T-cell (primary cell): ENCODE measurements around the gene TULP1. TPM values are rescaled to one million over a fixed set of nuclear protein-coding genes. Genes with fewer than 3 reads are reported as not detected.
"Not testable (repeated sequence)": the region's sequence is repeated elsewhere in the genome, so short reads cannot be mapped to it uniquely, and the experiment has no call there.

Experiments
- ATAC-seq, 4 experiments: fragments of 200-7000 bp in 3 of 4; fragments of 150-1000 bp in 1 of 4; cut with Tn5 transposase; replicated peaks in 1 of 4; 1 replicate in 3 of 4; 2 replicates in 1 of 4; pipeline ENCODE4 v1.10.0; 2021; ENCODE audit warnings: moderate library complexity in 3 of 4, mild to moderate bottlenecking in 2 of 4, moderate number of reproducible peaks in 1 of 4
- CTCF ChIA-PET, 2 donors: fragments of 300-600 bp; sonication (Branson Sonifier 250); formaldehyde crosslinking; loops; one replicate each; lab custom pipeline; 2022; ENCODE audit warnings: antibody characterized with exemption in 2 of 2; lab: Charles Lee
- POLR2A ChIA-PET, 2 donors: fragments of 300-600 bp; sonication (Branson Sonifier 250); formaldehyde crosslinking; loops; one replicate each; lab custom pipeline; 2022; ENCODE audit warnings: antibody characterized with exemption in 2 of 2; lab: Charles Lee
- DNase-seq, 35 experiments: peaks; one replicate each; pipeline versions ENCODE4 v3.0.0 to v3.0.0-alpha.2; 2013 to 2023
- H3K27ac ChIP-seq: one replicate; pipeline ENCODE4 v1.5.1; 2013; ENCODE audit warnings: low read length
- H3K27me3 ChIP-seq, 2 experiments: replicated peaks in 1 of 2; 1 replicate in 1 of 2; 2 replicates in 1 of 2; pipeline versions ENCODE4 v1.6.1 to v1.7.0; 2013; ENCODE audit warnings: low read length in 1 of 2, mixed read lengths in 1 of 2; ENCODE audit not compliant: control insufficient read depth in 2 of 2, insufficient read depth in 2 of 2; ENCODE audit errors: extremely low read depth in 1 of 2
- H3K36me3 ChIP-seq, 2 donors: 1 replicate in 1 of 2; 2 replicates in 1 of 2; pipeline versions ENCODE4 v1.6.1 to v1.7.0; 2013; ENCODE audit warnings: low read length in 1 of 2; ENCODE audit not compliant: control insufficient read depth in 2 of 2, insufficient read depth in 1 of 2; ENCODE audit errors: extremely low read depth in 1 of 2
- H3K4me1 ChIP-seq, 2 experiments: 1 replicate in 1 of 2; 2 replicates in 1 of 2; pipeline versions ENCODE4 v1.6.1 to v1.7.0; 2013; ENCODE audit warnings: low read length in 2 of 2, mixed read lengths in 1 of 2; ENCODE audit not compliant: insufficient read depth in 2 of 2, control insufficient read depth in 1 of 2; ENCODE audit errors: extremely low read depth in 1 of 2
- H3K4me3 ChIP-seq, 2 donors: 1 replicate in 1 of 2; 2 replicates in 1 of 2; pipeline versions ENCODE4 v1.5.1 to v1.7.0; 2013; ENCODE audit warnings: mild to moderate bottlenecking in 2 of 2, low read length in 1 of 2, moderate library complexity in 1 of 2; ENCODE audit not compliant: control insufficient read depth in 1 of 2; ENCODE audit errors: extremely low read depth in 1 of 2
- H3K9me3 ChIP-seq: 2 replicates; pipeline ENCODE4 v1.7.0; 2013
- H3K27ac Mint-ChIP-seq, 2 donors: one replicate each; pipeline ENCODE4 v1.8.0; 2020 to 2021; ENCODE audit warnings: mild to moderate bottlenecking in 2 of 2, mixed read lengths in 2 of 2
- H3K27me3 Mint-ChIP-seq, 2 donors: one replicate each; pipeline ENCODE4 v1.8.0; 2021 to 2022; ENCODE audit warnings: mixed read lengths in 2 of 2
- H3K36me3 Mint-ChIP-seq: one replicate; pipeline ENCODE4 v1.8.0; 2021; ENCODE audit warnings: mixed read lengths
- H3K4me1 Mint-ChIP-seq, 3 donors: one replicate each; pipeline ENCODE4 v1.8.0; 2020 to 2022; ENCODE audit warnings: mixed read lengths in 3 of 3, mild to moderate bottlenecking in 1 of 3
- H3K4me3 Mint-ChIP-seq, 3 donors: one replicate each; pipeline ENCODE4 v1.8.0; 2020 to 2022; ENCODE audit warnings: mild to moderate bottlenecking in 3 of 3, mixed read lengths in 3 of 3, moderate library complexity in 3 of 3
- H3K9me3 Mint-ChIP-seq, 3 donors: one replicate each; pipeline ENCODE4 v1.8.0; 2020 to 2022; ENCODE audit warnings: mixed read lengths in 3 of 3
- WGBS: methylation state at CpG from one replicate; pipeline ENCODE4 v1.1.5; 2013; ENCODE audit warnings: missing lambda C conversion rate; ENCODE audit not compliant: insufficient coverage; 5-methylcytosine and 5-hydroxymethylcytosine counted together
- total RNA-seq, 35 experiments: library from RNA in 6 of 35; stranded (reverse) in 6 of 35; fragments of 120-200 nt in 1 of 35; gene quantifications; one replicate each; pipeline versions ENCODE4 v1.2.1 to v1.2.4 and lab custom pipeline; 2013 to 2026

Gene TULP1
- total RNA-seq, 5 donors from 2014 or later (not counting 1 experiment from before 2014, with no cell fraction given): not detected

- ChIA-PET POLR2A (interaction anchor here in 1 of 2 donors (0.6 kb wide), 1 partner anchor 1721 kb away, joined by 4 read pairs; no protein-coding TSS in a partner anchor), CTCF (interaction anchor here in 1 of 2 donors (0.7 to 1.1 kb wide), 3 partner anchors 16 to 218 kb away, joined by 3 to 4 read pairs (median 3); no protein-coding TSS in a partner anchor)
- H3K27ac Mint-ChIP-seq: peak overlapping the region in 1 of 2 donors; percentile 22
- H3K4me1 Mint-ChIP-seq: peaks cover 4 to 14% (median 6%) of the 10 kb centered on the region in 3 donors
- ATAC-seq (no peak), DNase-seq (no peak)
- Histone ChIP-seq H3K27ac (no peak overlapping the region), H3K4me3 (no peak overlapping the region), H3K36me3 (no peaks in the 10 kb centered on the region), H3K9me3 (no peaks in the 10 kb centered on the region), H3K27me3 (peaks cover 0 to 3% of the 10 kb centered on the region in 2 experiments), H3K4me1 (peaks cover 0 to 3% of the 10 kb centered on the region in 2 experiments)
- no peaks in the 10 kb centered on the region for H3K27me3 Mint-ChIP-seq
- H3K36me3 Mint-ChIP-seq: no peaks in the 10 kb centered on the region
- no peak overlapping the region for H3K4me3 Mint-ChIP-seq
- WGBS: 87% methylated on average over 4 of the region's 16 CpGs
- H3K9me3 Mint-ChIP-seq: no peaks in the 10 kb centered on the region
These were observed 30.9 kb upstream of the TULP1 start for GRCh38 chr6:35543459-35544193.

DNA sequence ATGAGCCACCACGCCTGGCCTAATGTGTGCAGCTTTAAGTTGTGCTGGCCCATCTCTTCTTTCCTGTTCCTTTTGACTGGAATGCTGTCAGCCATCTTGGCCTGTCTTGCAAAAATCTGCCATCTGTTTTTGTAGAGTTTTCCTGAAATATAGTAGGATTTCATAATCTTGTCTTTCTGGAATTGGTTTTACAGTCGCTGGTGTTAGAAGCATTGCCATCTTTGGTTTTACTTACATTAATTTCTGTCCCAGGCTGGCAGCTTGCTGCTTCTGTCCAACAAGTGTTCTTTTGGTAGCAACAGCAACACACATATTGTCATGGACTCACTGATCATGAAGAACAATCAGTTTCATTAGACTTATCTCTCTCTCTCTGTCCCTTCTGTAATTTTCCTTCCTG, 29.1 kb upstream of the TULP1 start:
- POLR2A ChIA-PET: no interaction called here
- Mint-ChIP-seq H3K27me3 (no peaks in the 10 kb centered on the region), H3K4me1 (peaks cover 4 to 14% (median 6%) of the 10 kb centered on the region in 3 donors), H3K9me3 (no peaks in the 10 kb centered on the region), H3K36me3 (no peaks in the 10 kb centered on the region), H3K27ac (no peak overlapping the region), H3K4me3 (no peak overlapping the region)
- ATAC-seq: no peak
- H3K27me3 ChIP-seq: peaks cover 0 to 3% of the 10 kb centered on the region in 2 experiments
- no peak for DNase-seq
- no peak overlapping the region for H3K27ac ChIP-seq
- H3K4me1 ChIP-seq: peaks cover 0 to 3% of the 10 kb centered on the region in 2 experiments
- H3K9me3 ChIP-seq: no peaks in the 10 kb centered on the region
- 90% methylated on average over 2 of the region's 2 CpGs for WGBS
- CTCF ChIA-PET: interaction anchor here (0.5 to 1.1 kb wide), 4 partner anchors 11 to 301 kb away, joined by 3 to 7 read pairs (median 4); no protein-coding TSS in a partner anchor
- no peaks in the 10 kb centered on the region for H3K36me3 ChIP-seq
- H3K4me3 ChIP-seq: no peak overlapping the region

- Histone ChIP-seq H3K36me3 (no peaks in the 10 kb centered on the region), H3K9me3 (no peaks in the 10 kb centered on the region), H3K27me3 (peaks cover 0 to 10% of the 10 kb centered on the region in 2 experiments), H3K27ac (no peak overlapping the region), H3K4me3 (no peak overlapping the region), H3K4me1 (peaks cover 3 to 5% of the 10 kb centered on the region in 2 experiments)
- POLR2A ChIA-PET: interaction anchor here in 1 of 2 donors (0.6 kb wide), 1 partner anchor 32 kb away, joined by 10 read pairs; no protein-coding TSS in a partner anchor
- no peak overlapping the region for H3K4me3 Mint-ChIP-seq
- DNase-seq (no peak), ATAC-seq (no peak)
- 88% methylated on average over 1 of the region's 3 CpGs for WGBS
- peak overlapping the region in 1 of 2 donors; percentile 49 for H3K27ac Mint-ChIP-seq
- H3K9me3 Mint-ChIP-seq: no peaks in the 10 kb centered on the region
- peaks cover 7 to 18% (median 13%) of the 10 kb centered on the region in 3 donors for H3K4me1 Mint-ChIP-seq
- CTCF ChIA-PET: interaction anchor here (0.7 kb wide), 2 partner anchors 18 to 931 kb away, joined by 5 read pairs; no protein-coding TSS in a partner anchor
- H3K27me3 Mint-ChIP-seq: peaks cover 4 to 6% of the 10 kb centered on the region in 2 donors
- no peaks in the 10 kb centered on the region for H3K36me3 Mint-ChIP-seq
These were observed 26.5 kb upstream of the TULP1 start for GRCh38 chr6:35539223-35539622.

DNA sequence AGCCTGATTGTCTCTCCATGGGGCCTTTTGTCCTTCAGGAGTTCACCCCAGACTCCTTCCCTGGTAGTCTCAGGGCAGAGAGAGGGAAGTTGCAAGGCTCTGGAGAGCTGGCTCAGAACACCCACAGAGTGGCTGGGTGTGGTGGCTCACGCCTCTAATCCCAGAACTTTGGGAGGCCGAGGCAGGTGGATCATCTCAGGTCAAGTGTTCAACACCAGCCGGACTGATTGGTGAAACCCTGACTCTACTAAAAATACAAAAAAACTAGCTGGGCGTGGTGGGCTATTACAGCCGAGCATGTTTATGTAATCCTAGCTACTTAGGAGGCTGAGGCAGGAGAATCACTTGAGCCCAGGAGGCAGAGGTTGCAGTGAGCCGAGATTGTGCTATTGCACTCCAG, 23.2 kb upstream of the TULP1 start:
- CTCF ChIA-PET: interaction anchor here in 1 of 2 donors (0.6 kb wide), 1 partner anchor 157 kb away, joined by 5 read pairs; no protein-coding TSS in a partner anchor
- H3K9me3 Mint-ChIP-seq, H3K4me1 Mint-ChIP-seq, H3K4me1 ChIP-seq, H3K4me3 Mint-ChIP-seq, H3K27ac Mint-ChIP-seq, ATAC-seq, DNase-seq, H3K4me3 ChIP-seq, POLR2A ChIA-PET, H3K36me3 ChIP-seq, H3K36me3 Mint-ChIP-seq, H3K27ac ChIP-seq, H3K9me3 ChIP-seq, H3K27me3 Mint-ChIP-seq: not testable (repeated sequence)
- WGBS: 100% methylated on average over 2 of the region's 6 CpGs
- peaks cover 0 to 18% of the 10 kb centered on the region in 2 experiments for H3K27me3 ChIP-seq

DNA sequence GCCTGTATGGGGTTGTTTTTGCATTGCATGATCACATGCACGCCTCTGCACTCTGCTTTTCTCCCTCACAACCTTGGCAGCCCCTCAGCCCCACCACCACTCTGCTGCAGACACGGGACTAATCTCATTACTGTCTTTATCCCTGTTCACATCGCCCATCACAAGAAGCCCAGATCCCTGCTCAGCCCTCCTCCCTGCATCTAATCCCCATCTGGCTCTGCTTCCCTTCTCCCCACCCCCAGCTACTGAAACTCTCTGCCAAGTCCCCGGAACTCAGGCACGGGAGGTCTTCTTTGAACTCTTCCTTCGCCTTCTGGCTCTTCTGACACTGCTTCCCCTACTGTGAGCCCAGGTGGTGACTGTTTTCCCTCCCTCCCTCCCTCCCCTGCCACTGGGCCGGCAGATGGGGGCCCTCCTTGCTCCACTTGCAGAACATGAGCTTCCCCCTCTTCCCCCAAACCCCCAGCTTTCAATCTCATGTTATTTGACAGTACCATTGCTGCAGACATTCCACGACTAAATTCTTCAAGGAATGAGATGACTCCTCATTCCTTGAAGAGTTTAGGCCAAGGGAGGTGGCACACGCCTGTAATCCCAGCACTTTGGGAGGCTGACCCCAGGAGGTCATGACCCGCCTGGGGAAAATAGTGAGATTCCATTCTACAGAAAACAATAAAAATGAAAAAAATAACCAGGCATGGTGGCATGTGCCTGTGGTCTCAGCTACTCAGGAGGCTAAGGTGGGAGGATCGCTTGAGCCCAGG, 21.9 kb upstream of the TULP1 start:
- Histone ChIP-seq H3K27me3 (peaks cover 0 to 18% of the 10 kb centered on the region in 2 experiments), H3K4me1 (peaks cover 4% of the 10 kb centered on the region in 2 experiments), H3K9me3 (no peaks in the 10 kb centered on the region), H3K27ac (no peak overlapping the region), H3K4me3 (no peak overlapping the region), H3K36me3 (no peaks in the 10 kb centered on the region)
- ChIA-PET POLR2A (no interaction called here), CTCF (interaction anchor here in 1 of 2 donors (0.6 kb wide), 2 partner anchors 114 to 1261 kb away, joined by 3 to 5 read pairs; no protein-coding TSS in a partner anchor)
- Mint-ChIP-seq H3K9me3 (no peaks in the 10 kb centered on the region), H3K27ac (no peak overlapping the region), H3K27me3 (peaks cover 5 to 7% of the 10 kb centered on the region in 2 donors), H3K4me1 (peaks cover 5 to 9% (median 8%) of the 10 kb centered on the region in 3 donors), H3K36me3 (no peaks in the 10 kb centered on the region), H3K4me3 (no peak overlapping the region)
- DNase-seq (no peak), ATAC-seq (peak in 1 of 4 experiments; percentile 31)
- 39% methylated on average over 9 of the region's 11 CpGs for WGBS

GRCh38 chr6:35533981-35534380, 21.3 kb upstream of the TULP1 start:
- no peak overlapping the region for H3K27ac Mint-ChIP-seq
- Histone ChIP-seq H3K27me3 (peaks cover 0 to 18% of the 10 kb centered on the region in 2 experiments), H3K27ac (no peak overlapping the region), H3K9me3 (no peaks in the 10 kb centered on the region), H3K4me1 (peaks cover 4% of the 10 kb centered on the region in 2 experiments), H3K4me3 (no peak overlapping the region), H3K36me3 (no peaks in the 10 kb centered on the region)
- WGBS: 93% methylated on average over 2 of the region's 6 CpGs
- no peak overlapping the region for H3K4me3 Mint-ChIP-seq
- POLR2A ChIA-PET: no interaction called here
- H3K4me1 Mint-ChIP-seq: peaks cover 5 to 9% (median 8%) of the 10 kb centered on the region in 3 donors
- H3K36me3 Mint-ChIP-seq: no peaks in the 10 kb centered on the region
- CTCF ChIA-PET: no interaction called here
- ATAC-seq (no peak), DNase-seq (no peak)
- H3K27me3 Mint-ChIP-seq: peaks cover 5 to 7% of the 10 kb centered on the region in 2 donors
- no peaks in the 10 kb centered on the region for H3K9me3 Mint-ChIP-seq
